ENCODE results near the gene SORBS1. TPM values are rescaled to one million over a fixed set of nuclear protein-coding genes. Genes with fewer than 3 reads are reported as not detected.

Gene SORBS1
- total and polyA plus RNA-seq, 8 donors = 34.4 to 713 (median 168) TPM

DNA sequence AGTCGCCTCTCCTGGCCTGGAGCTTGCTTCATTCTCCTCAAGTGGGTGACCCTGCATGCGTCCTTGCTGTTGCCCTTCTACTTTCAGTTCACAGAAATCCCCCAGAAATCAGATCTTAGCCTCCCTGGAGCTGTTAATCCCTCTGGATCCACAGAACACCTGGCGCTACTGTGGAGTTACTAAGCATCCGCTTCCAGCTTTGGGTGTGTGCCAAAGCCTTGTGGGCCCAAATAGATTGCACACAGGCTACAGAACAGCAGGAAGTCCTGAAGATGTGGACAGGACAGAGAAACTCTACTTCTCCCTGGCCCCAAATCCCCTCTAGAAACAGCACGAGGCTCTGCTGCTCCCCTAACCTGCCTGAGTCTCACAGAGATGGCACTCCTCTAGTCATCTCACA lies 233.8 kb downstream of the SORBS1 start:
- peak; percentile 85 to 86 for DNase-seq
- peaks cover 3 to 70% (median 26%) of the 10 kb centered on the region in 4 donors for H3K36me3 ChIP-seq

DNA sequence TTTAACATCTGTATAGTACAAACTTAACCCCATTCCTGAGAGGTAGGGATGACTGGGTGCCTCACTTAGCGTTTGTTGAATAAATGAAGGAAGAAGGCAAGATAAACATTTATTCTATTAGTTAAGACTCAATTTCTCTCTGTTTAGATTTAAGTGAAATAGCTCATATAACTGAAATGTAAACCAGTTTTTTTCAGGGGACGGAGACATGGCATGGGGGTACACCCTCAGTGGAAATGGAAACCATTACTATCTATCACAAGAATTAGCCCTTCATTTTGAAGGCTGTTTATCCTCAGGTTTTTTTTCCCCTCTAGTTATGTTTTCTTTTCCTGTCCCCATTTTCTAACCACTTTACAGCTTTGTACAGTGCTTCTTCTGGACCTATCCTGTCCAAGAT lies 234.8 kb downstream of the SORBS1 start:
- intact Hi-C loops (cut with DNase I; ENCODE audit: low total_unique reads) = no loop called here
- TF ChIP-seq POLR2A (IDR thresholded peaks at IDR 0.05) (no peak), POLR2AphosphoS5 (IDR thresholded peaks at IDR 0.05) (no peak), EP300 (IDR thresholded peaks at IDR 0.05) (no peak)
- TF ChIP-seq, protein P1, sequence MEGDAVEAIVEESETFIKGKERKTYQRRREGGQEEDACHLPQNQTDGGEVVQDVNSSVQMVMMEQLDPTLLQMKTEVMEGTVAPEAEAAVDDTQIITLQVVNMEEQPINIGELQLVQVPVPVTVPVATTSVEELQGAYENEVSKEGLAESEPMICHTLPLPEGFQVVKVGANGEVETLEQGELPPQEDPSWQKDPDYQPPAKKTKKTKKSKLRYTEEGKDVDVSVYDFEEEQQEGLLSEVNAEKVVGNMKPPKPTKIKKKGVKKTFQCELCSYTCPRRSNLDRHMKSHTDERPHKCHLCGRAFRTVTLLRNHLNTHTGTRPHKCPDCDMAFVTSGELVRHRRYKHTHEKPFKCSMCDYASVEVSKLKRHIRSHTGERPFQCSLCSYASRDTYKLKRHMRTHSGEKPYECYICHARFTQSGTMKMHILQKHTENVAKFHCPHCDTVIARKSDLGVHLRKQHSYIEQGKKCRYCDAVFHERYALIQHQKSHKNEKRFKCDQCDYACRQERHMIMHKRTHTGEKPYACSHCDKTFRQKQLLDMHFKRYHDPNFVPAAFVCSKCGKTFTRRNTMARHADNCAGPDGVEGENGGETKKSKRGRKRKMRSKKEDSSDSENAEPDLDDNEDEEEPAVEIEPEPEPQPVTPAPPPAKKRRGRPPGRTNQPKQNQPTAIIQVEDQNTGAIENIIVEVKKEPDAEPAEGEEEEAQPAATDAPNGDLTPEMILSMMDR (IDR thresholded peaks at IDR 0.05) = no peak
- DNase-seq = no peak
- peaks cover 12 to 58% (median 38%) of the 10 kb centered on the region in 4 donors for H3K4me1 ChIP-seq
- peaks cover 0 to 70% (median 27%) of the 10 kb centered on the region in 4 donors for H3K36me3 ChIP-seq
- no peaks in the 10 kb centered on the region for H3K9me3 ChIP-seq
- H3K27me3 ChIP-seq = no peaks in the 10 kb centered on the region
- H3K27ac ChIP-seq = peak overlapping the region in 4 of 5 donors; percentile 65 to 89 (median 78)
- H3K4me3 ChIP-seq = no peak overlapping the region
- whole genome bisulfite sequencing, 5 donors = 70 to 75% (median 75%) methylated on average over 2 of the region's 2 CpGs

More for the DNA sequence above, 233.8 kb downstream of the SORBS1 start:
- no peaks in the 10 kb centered on the region for H3K9me3 ChIP-seq
- no peak for TF ChIP-seq EP300 (IDR thresholded peaks at IDR 0.05)
- TF ChIP-seq, protein P1 (IDR thresholded peaks at IDR 0.05) = peak in 2 of 7 experiments; percentile 10 to 12
- peak in 1 of 3 donors; percentile 71 for TF ChIP-seq POLR2AphosphoS5 (IDR thresholded peaks at IDR 0.05)
- peak overlapping the region; percentile 57 to 89 (median 67) for H3K27ac ChIP-seq
- intact Hi-C loops (cut with DNase I; ENCODE audit: low total_unique reads) = no loop called here
- 23 to 45% (median 31%) methylated on average over 4 to 5 of the region's 5 CpGs for WGBS, 5 donors
- no peak overlapping the region for H3K4me3 ChIP-seq
- peaks cover 12 to 68% (median 41%) of the 10 kb centered on the region in 4 donors for H3K4me1 ChIP-seq
- H3K27me3 ChIP-seq = no peaks in the 10 kb centered on the region

DNA sequence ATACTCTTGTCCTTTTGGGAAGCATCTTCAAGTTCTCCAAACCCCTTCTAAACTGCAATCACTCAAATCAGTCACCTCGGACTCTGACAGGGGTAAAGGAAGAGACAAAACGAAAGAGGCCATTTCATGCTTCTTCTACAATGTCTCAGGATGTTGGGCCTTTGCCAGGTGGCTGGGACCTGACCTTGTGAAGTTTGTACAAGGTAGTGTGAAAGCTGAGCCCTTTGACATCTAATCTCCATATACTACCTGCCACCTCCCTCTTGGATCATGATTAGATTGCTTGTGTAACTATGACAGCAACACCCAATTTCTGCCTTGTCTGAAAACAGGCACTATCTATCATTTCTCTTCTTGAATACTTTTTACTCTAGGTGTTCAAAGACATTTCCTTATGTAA lies 235.3 kb downstream of the SORBS1 start:
- intact Hi-C loops (cut with DNase I; ENCODE audit: low total_unique reads) = no loop called here
- Histone ChIP-seq H3K27me3 (no peaks in the 10 kb centered on the region), H3K36me3 (peaks cover 1 to 70% (median 30%) of the 10 kb centered on the region in 4 donors), H3K27ac (peak overlapping the region in 2 of 5 donors; percentile 21 to 89), H3K9me3 (no peaks in the 10 kb centered on the region), H3K4me3 (no peak overlapping the region), H3K4me1 (peaks cover 12 to 53% (median 34%) of the 10 kb centered on the region in 4 donors)
- peak; percentile 49 to 60 for DNase-seq
- 30 to 49% (median 38%) methylated on average over 2 of the region's 2 CpGs for WGBS, 5 donors
- TF ChIP-seq EP300 (IDR thresholded peaks at IDR 0.05) (no peak), POLR2AphosphoS5 (IDR thresholded peaks at IDR 0.05) (no peak), POLR2A (IDR thresholded peaks at IDR 0.05) (no peak)
- TF ChIP-seq, protein P1 (IDR thresholded peaks at IDR 0.05) = no peak

DNA sequence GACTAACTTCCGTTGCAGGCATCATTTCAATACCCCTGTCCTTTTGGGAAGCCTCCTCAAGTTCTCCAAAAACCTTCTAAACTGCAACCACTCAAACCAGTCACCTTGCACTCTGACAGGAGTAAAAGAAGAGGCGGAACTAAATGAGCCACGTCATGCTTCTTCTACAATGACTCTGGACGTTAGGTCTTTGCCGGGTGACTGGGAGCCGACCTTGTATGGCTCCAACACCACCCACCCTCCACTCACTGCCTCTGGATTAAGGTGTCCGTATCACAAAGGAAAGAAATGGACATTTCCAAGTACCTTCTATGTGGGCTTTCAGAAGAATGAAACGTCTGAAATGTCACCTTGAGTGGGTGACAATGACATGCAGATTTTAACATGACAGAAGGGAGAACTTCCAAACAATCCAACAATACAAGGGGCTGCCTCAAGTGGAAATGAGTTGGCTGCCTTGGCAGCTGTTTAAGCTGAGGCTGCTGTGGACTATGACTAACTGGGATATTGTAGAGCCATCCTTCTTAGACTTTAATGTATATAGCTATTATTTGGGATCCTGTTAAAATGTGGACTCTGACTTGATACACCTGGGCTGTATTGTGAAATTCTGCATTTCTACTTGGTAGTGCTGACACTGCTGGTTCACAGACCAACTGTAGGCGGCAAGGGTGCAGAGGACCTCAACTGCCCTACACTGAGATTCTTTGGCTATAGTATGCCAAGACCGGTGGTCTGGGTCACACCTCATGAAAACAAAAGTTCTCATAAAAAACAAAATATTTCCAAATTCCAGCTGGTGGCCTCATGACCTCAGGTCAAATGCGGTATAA lies 236.5 kb downstream of the SORBS1 start:
- WGBS, 5 donors = 76 to 86% (median 83%) methylated on average over 11 of the region's 11 CpGs
- Histone ChIP-seq H3K36me3 (peaks cover 8 to 70% (median 41%) of the 10 kb centered on the region in 4 donors), H3K9me3 (no peaks in the 10 kb centered on the region), H3K4me3 (no peak overlapping the region), H3K4me1 (peaks cover 9 to 45% (median 27%) of the 10 kb centered on the region in 4 donors), H3K27ac (peak overlapping the region in 1 of 5 donors; percentile 89), H3K27me3 (no peaks in the 10 kb centered on the region)
- no peak for DNase-seq
- TF ChIP-seq, protein P1 (IDR thresholded peaks at IDR 0.05) = no peak
- no peak for TF ChIP-seq EP300 (IDR thresholded peaks at IDR 0.05)
- TF ChIP-seq POLR2AphosphoS5 (IDR thresholded peaks at IDR 0.05) = no peak
- no peak for TF ChIP-seq POLR2A (IDR thresholded peaks at IDR 0.05)
- intact Hi-C loops (cut with DNase I; ENCODE audit: low total_unique reads) = no loop called here
